Activated CD4-positive, CD25-positive, alpha-beta regulatory T cell treated with anti-CD3 and anti-CD28 coated beads, Interleukin-2, amount 50 U/mL, for 24 hours (primary cell): ENCODE data around the gene EPHB4.
"Not testable (repeated sequence)": the region's sequence is repeated elsewhere in the genome, so short reads cannot be mapped to it uniquely, and the experiment has no call there.

Experiments
- ATAC-seq, 2 donors: fragments of 150-1000 bp; cut with Tn5 transposase; one replicate each; pipeline ENCODE4 v1.10.0; 2021; ENCODE audit warnings: mild to moderate bottlenecking in 1 of 2, moderate library complexity in 1 of 2

The EPHB4 gene

DNA sequence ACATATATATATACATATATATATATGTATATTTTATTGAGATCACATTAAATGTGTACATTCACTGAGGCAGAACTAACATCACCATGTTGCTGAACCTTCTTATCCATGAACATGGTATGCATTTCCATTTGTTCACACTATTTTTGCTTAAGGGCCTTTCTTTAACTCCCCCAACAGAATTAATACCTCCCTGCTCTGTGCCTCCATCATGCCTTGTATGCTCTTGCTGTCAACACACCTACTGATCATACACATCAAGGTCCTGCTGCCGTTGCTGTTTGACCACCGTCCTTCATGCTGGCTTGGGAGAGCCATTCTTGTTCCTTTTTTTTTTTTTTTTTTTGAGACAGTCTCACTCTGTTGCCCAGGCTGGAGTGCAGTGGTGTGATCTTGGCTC lies 43.5 kb downstream of the EPHB4 start:
- ATAC-seq, result no peak

DNA sequence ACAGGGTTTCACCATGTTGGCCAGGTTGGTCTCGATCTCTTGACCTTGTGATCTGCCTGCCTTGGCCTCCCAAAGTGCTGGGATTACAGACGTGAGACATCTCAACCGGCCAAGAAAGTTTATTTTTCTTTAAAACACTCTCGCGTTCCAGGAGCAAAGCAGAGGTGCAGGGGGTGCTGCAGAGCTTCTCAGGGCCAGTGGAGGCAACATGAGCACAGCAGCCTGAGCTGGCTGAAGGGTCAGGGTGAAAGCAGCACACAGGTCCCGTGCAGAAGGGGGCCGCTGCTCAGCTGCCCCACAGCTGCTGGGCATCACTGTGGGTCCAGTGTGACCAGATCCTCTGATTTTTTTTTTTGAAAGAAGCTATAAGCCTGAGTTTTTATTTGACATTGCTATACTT lies 46.1 kb downstream of the EPHB4 start:
- no peak for ATAC-seq

DNA sequence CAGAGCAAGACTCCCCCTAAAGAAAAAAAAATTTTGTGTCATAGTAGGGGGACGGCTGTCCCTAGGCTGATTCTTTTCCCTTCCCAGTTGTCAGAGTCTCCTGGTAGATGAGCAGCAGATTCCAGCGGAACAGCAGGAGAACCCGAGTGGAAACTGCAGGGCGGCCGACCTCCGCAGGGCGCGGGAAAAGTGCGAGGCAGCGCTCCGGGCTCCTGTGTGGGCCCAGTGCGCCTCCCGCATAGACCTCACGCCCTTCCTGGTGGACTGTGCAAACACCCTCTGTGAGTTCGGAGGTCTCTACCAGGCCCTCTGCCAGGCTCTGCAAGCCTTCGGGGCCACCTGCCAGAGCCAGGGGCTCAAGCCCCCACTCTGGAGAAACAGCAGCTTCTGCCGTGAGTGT lies 48.0 kb downstream of the EPHB4 start:
- no peak for ATAC-seq

DNA sequence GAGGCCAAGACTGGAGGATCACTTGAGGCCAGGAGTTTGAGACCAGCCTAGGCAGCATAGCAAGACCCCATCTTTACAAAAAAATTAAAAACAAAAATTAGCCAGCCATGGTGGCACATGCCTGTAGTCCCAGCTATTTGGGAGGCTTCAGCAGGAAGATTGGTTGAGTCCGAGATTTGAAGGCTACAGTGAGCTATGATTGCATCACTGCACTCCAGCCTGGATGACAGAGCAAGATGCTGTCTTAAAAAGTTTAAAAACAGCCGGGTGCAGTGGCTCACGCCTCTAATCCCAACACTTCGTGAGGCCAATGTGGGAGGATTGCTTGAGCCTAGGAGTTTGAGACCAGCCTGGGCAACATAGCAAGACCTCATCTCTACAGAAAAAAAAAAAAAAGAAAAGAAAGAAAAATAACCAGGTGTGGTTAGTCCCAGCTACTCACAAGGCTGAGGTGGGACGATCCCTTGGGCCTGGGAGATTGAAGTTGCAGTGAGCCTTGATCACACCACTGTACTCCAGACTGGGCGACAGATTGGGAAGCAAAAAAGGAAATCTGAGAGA lies 49.2 kb downstream of the EPHB4 start:
- ATAC-seq, result no peak

DNA sequence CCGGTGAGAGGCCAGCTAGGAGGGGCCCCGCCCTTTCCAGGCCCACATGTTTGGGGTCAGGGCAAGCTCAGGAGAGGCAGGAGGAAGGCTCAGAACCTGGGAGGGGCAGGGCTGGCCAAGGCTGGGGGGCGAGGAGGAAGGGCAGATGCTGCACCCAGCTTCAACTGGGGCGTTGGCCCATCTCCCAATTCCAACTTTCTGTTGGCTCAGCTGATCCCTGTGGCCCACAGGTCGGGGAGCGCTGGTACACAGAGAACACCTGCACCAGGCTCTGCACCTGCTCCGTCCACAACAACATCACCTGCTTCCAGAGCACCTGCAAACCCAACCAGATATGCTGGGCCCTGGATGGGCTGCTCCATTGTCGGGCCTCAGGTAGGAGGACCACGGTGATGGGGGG lies 53.8 kb downstream of the EPHB4 start:
- no peak for ATAC-seq

DNA sequence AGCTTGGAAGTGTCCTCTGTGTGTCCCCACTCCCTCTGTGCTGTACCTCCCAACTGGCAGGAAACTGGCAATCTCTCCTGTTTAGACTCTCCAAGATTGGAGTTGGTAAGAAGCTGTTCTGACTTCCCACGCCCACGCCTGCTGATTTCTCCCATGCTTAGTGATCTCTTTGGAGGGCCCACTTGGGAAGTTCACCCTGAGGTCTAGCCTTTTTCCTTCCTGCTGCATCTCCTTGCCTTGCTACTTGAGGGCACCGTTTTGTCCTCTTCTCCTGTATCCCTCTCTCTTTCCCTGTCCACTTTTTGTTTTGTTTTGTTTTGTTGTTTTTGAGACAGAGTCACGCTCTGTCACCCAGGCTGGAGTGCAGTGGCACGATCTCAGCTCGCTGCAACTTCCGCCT lies 58.5 kb downstream of the EPHB4 start:
- no peak for ATAC-seq

DNA sequence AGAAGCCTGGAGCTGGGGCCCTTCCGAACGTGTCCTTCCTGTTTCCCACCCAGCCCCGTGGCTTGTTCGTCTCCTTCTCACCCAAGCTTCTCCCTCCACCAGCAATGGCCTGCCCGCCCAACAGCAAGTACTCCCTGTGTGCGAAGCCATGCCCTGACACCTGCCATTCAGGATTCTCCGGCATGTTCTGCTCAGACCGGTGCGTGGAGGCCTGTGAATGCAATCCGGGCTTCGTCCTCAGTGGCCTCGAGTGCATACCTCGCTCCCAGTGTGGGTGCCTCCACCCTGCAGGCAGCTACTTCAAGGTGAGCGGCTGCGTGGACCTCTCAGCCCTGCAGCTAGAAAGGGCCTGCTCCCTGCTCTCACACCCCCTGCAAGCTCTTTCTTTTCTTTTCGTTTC lies 62.1 kb downstream of the EPHB4 start:
- no peak for ATAC-seq

DNA sequence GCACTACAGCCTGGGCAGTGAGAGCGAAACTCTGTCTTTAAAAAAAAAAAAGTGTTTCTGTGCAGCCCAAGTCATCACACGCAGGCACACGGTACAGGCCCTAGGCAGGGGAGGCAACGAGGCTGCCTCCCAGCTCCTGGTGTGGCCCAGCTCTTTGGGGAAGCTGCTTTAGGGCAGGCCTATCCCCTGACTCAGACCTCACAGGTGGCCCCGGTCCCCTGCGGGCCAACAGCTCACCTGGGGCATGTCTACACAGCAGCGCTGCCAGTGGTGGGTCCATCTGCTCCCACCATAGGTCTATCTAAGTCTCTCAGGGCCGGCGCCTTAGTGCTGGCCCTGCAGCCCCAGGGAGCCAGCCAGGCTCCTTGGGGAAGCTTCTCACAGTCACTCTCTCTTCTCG lies 62.5 kb downstream of the EPHB4 start:
- no peak for ATAC-seq

DNA sequence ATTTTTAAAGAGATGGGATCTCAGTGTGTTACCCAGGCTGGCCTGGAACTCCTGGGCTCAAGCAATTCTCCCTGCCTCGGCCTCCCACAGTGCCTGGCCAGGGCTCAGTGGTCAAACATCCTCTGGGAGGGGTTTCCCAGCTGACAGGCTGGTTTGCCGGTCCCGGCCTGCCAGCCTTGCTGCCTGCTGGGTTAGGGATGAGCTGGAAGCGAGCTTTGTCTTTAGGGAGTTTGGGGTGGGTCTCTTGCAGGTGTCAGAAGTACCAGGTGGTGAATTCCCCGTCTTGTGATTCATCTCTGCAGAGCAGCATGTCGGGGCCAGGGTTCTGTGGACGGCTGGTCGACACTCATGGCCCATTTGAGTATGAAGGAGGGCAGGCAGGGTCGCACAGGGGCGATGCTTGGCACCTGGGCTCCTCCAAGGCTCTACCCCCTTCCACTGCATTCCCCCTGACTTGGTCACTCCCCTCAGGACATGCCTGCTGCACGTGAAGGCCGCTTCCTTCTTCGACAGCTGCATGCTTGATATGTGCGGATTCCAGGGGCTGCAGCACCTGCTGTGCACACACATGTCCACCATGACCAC lies 63.7 kb downstream of the EPHB4 start:
- ATAC-seq, result no peak

DNA sequence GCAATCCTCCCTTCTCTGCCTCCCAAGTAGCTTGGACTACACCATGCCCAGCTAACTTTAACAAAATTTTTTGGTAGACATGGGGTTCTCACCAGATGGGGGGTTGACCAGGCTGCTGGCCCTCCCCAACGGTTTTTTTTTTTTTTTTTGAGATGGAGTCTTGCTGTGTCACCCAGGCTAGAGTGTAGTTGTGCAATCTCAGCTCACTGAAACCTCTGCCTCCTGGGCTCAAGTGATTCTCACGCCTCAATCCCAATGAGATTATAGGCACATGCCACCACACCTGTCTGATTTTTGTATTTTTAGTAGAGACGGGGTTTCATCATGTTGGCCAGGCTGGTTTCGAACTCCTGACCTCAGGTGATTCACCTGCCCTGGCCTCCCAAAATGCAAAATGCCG lies 64.5 kb downstream of the EPHB4 start:
- ATAC-seq, result not testable (repeated sequence)

DNA sequence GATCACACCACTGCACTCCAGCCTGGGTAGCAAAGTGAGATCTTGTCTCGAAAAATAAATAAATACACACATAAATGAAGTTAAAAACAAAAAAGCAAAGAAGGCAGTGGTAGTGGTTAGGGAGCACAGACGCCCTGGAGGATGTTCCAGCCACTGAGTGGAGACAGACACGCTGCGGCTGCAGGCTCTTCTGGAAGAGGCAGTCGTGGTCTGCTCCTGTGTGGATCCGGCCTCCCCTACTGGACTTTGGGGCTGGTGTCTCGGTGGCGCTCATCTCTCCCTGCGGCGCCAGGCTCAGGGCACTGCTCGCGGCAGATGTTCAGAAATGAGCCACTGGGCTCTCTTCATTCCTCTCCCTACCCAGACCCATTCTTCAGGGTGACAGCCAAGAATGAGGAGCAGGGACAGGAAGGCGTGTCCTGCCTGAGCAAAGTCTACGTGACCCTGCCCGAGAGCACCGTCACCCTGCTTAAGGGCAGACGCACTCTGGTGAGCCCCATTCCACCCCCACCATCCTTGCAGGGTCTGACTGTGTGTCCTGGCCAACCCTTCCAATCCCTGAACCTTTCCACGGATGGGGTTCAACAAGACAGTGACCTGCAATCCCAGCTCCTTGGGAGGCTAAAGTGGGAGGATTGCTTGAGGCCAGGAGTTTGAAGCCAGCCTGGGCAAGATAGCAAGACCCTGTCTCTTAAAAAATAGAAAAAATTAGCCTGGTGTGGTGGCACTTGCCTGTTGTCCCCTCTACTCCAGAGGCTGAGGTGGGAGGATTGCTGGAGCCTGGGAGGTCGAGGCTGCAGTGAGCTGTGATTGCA lies 67.8 kb downstream of the EPHB4 start:
- ATAC-seq, result no peak

DNA sequence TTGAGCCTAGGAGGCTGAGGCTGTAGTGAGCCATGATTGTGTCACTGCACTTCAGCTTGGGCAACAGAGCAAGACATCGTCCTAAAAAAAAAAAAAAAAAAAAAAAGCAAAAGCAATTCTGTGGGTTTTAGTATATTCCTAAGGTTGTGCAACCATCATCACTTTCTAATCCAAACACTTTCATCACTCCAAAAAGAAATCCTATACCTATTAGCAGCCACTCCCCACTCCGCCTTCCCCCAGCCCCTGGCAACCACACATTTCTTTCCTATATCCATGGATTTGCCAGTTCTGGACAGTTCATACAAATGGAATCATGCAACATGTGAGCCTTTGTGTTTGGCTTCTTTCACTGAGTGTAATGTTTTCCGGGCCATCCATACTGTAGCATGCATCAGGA lies 73.6 kb downstream of the EPHB4 start:
- ATAC-seq, result no peak

DNA sequence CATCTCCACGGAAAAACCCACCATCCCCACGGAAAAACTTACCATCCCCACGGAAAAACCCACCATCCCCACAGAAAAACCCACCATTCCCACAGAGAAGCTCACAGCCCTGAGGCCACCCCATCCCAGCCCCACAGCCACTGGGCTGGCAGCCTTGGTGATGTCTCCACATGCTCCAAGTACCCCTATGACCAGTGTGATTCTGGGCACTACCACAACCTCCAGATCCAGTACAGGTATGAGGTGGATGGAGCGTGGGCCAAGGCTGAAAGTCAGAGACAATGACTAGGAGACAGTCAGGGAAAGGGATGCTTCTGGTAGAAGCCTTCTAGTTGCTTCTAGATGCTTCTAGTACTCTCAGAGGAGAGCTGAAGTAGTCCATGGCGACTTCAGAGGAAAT lies 74.3 kb downstream of the EPHB4 start:
- no peak for ATAC-seq
